Effector CD4-positive, alpha-beta T cell (primary cell): ENCODE measurements around the gene GPRC5D.

Source experiments
- DNase-seq: peaks from one replicate; pipeline ENCODE4 v3.0.0-alpha.2; 2020

GPRC5D gene

DNA sequence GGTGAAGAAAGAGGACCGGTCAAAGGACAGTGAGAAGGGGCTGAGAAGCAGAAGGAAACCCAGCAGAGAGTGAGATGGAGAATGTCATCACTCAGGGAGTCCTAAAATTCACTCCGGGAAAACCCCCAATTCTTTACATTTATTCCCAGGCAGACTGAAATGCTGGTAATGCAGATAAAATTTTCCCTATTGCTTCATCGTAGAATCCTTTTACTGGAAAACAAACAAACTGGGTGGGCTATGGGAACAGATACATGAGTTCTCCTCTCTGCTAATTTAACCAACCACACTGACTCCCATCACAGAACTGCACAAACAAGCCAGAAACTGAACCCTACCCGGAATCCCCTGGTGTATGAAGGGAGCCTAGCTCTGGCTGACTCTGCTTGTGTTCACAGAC is 27.2 kb upstream of the GPRC5D start:
- DNase-seq = no peak

DNA sequence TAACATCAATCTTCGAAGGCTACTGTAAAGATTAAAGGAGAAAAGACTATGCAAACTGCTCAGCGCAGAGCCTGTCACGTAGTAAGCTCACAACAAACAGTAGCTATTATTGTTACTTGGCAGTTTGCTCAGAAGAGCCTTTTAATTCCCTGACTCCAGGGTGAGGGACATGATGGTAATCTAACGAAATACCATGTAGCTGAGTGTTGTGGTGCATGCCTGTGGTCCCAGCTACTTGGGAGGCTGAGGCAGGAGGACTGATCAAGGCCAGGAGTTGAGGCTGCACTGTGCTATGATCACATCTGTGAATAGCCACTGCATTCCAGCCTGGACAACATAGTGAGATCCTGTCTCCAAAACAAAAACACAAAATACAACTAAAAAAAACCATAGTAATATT is 25.3 kb upstream of the GPRC5D start:
- no peak for DNase-seq

DNA sequence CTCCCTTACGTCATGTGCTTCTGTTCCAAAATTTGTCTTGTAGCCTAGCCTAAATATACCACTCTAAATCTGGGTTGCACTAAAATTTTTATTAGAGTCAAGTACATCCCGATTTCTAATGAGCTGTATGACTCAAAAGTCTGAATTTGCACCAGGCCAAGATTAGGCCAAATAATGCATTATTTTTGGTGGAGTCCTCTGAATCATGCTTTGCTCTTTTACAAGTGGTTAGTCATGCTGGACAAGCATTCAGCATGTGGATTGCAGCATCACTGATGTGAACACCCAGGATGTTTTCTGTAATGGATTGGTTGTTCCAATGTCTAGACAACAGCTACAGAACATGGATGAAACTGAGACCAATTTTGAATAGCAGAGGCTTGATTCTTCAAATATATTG is 24.4 kb upstream of the GPRC5D start:
- DNase-seq = no peak

DNA sequence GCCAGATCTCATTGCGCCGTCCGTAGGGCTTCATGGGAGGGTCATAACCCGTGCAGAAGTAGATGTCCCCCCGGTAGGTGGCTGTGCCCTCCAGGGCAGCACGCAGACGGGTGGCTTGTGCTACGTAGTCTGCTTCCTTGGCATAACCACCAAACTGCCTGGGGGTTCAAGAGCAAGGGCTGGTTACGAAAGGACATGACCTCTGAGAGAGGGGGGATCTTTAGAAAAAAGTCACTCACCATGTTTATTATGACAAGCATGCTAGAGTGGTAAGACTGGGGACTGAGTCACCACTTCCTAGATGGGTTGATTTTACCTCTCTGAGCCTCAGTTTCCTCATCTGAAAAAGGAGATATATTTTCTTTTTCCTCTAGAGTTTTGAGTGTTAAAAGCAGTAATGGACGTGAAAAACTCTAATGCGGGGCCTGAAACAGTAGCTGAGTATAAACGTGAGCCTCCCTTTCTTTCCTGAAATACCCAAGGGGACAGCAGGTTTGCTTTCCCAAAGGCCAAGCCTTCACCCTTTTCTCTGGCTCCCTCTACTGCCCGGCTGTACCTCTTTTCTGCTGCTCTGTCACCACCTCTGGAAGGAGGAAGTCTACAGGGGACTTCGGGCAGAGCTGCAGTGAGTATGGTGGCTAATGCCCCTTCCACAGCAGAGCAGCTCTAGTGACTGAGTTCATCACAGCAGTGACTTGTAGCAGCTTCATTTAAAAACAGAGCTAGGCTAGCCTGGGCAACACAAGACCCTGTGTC is 23.5 kb upstream of the GPRC5D start:
- no peak for DNase-seq

DNA sequence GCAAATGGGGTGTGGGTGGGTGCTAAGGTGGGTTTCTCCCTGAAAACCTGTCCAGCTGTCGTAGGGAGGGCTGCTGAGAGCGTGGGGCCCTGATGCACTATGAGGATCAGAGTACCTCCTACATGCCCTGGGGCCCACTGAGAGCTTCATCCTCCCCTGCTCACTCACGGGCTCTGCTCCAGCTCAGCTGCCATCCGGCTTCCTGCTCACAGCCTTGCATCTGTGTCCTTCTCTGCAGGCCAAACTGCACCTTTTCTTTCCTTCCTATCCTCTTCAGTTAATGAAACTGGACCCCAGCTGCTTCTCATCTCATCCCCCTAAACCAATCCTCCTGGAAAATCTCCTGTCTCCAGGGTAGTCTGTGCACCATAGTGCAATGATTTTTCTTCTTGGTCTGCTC is 22.2 kb upstream of the GPRC5D start:
- no peak for DNase-seq

DNA sequence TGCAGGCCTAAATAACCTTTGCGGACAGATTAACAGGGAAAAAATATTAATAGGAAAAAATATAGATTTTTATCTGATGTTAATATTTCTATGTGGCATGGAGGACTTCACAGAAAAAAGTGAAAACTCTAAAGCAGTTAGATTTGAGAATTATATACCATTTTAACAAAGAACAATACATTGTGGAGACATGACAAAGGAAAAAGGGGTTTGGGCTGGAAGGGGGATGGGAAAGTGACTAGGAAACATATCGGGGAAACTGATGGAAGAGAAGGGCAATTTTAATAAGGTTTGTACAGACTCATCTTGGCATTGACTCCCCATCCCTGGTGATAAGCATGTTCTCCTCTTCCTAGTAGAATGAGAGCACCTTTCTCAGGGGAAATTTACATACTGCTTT is 21.0 kb upstream of the GPRC5D start:
- DNase-seq = no peak

DNA sequence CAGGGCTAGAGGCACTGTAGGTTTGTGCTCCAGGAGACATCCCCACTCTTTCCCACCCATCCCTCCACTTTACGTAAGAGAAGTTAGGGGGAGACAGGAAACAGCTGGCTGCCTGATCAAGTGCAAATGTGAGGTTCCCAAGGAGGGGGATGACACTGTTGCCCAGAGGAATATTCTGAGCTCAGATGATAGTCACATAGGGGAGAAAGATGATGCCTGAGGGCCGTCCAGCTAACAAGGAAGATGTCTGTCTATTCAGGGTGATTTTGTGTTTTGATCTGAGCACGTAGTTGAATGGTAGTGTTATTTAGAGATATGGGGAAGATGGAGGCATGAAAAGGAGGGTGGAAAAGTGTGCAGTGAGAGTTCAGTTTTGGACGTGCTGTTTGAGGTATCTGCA is 13.9 kb upstream of the GPRC5D start:
- no peak for DNase-seq

DNA sequence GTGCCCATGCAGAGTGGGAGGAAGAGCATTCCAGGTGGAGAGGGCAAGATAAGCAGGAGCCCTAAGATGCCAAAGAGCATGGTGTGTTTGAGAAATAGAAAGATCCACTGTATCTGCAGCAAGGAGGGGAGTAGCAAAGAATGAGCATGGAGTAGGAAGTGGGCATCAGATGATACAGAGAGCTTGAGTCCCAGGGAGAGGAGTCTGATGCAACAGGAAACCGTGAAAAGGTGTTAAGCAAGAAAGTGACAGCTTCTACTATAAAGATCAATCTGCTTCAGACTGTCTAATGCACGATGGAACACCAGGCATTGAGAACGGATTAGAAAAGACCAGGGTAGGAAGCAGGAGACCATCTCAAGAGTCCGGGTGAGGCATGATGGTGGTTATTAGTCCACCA is 12.3 kb upstream of the GPRC5D start:
- no peak for DNase-seq

DNA sequence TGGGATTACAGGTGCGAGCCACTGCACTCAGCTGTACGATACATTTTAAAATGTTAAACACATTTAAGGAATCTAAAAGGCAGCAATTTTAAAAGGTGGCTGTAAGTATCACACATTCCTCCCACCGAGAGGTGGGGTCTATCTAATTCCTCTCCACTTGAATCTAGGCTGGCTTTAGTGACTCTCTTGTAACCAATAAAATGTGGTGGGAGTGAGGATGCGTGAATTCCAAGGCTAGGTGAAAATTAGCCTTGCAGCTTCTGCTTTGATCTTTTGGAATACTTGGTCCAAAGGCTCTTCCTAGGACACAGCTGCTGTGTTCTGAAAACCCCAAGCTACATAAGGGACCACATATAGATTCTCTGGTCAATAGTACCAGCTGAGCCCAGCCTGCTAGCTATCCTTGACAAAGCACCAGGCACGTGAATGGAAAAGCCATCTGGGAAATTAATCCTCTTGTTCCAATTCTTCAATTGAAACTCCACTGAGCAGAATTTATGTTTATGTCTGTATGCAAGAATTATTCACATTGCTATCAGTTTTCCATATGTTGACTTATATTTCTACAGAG is 8.8 kb upstream of the GPRC5D start:
- no peak for DNase-seq

DNA sequence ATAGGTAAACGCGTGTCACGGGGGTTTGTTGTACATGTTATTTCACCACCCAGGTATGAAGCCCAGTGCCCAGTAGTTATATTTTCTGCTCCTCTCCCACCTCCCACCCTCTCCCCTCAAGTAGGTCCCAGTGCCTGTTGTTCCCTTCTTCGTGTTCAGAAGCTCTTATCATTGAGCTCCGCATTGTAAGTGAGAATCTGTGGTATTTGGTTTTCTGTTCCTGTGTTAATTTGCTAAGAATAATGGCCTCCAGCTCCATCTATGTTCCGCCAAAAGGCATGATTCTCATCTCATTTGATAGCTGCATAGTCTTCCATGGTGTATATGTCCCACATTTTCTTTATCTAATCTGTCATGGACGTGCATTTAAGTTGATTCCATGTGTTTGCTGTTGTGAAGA is 6.9 kb upstream of the GPRC5D start:
- DNase-seq = no peak

DNA sequence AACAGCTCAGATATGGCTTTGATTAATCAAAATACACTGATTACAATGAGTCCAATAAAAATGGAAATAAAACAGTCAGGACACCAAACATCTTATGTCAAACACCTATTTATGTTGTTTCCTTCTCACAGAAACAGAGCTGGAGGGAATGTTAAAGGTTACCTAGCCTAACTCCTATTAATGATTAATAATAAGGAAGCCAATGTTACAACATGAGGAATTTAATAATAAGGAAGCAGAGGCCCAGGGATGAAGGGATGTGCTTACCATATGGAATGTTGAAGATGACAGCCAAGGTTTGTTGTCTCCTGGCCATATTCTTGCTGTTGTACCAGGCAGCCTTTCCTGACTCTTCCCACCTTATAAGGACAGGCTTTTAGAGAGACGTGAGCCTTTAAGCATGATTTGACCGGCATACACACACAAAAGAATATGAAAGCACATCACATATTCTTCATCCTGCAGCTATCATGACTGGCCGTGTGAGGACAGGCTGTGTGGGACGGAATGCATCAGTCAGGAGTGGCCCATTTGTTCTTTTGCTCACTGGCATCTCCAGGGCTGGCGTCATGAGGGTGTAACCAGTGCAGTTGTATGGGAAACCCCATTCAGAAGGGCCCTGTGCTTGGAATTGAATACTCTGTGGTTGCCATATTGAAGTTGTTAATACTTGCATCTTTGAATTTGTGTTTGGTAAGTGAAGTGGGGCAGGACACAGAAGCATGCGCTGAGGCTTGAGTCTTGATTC is 3.1 kb upstream of the GPRC5D start:
- no peak for DNase-seq

DNA sequence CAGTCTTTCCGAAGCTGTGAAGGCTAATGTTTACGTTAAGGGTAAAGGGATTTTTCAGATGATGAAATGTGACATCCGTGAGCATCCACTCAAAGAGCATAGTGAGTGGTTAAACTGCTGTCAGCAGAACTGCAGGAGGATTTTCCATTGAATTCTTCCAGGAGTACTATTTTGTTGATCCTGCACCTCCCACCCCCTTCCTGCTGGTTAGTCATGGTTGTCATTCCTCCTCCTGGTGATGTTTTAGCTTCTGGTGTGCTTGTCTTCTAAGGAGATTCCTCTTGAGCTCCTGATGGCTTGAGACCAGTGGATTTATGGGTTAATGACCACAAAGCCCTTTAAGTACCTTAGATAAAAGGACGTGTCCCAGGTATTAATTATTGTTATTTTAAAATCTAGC is 2.4 kb upstream of the GPRC5D start:
- DNase-seq = no peak

DNA sequence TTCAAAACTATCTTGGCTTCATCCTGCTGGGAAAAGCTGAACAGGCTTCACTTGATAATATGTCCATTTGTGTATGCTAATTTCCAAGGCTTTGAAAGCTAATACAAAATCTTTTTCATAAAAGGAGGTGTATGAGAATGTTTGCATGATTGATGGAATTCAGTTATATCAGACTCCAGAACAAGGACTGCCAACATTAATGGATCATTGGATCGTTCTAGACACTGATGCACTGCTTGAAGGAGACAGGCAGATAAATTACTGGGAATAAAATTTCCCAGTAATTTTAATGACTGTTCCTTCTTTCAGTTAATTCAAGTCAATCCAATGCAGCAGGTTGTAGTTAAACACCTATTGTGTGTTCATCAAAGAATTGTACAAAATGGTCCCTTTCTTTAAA is 466 bp downstream of the GPRC5D start:
- no peak for DNase-seq

DNA sequence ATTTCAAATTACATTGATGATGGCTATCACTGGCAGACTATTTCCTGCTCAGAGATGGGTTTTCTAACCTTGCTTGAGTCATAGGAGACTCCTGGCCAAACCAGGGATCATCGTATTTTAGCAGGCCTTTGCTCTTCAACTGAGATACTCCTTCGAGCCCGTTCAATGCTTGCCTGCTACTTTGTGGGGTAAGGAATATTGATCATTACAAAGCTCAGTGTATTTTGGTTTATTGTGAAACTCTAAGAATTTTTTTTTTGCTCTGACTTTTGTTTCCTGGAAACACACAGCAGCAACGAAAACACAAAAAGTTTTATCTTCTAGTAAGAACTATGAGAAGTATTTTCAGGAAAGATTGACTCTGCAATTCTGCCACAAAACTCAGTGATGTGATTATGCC is 4.1 kb downstream of the GPRC5D start:
- DNase-seq = no peak

DNA sequence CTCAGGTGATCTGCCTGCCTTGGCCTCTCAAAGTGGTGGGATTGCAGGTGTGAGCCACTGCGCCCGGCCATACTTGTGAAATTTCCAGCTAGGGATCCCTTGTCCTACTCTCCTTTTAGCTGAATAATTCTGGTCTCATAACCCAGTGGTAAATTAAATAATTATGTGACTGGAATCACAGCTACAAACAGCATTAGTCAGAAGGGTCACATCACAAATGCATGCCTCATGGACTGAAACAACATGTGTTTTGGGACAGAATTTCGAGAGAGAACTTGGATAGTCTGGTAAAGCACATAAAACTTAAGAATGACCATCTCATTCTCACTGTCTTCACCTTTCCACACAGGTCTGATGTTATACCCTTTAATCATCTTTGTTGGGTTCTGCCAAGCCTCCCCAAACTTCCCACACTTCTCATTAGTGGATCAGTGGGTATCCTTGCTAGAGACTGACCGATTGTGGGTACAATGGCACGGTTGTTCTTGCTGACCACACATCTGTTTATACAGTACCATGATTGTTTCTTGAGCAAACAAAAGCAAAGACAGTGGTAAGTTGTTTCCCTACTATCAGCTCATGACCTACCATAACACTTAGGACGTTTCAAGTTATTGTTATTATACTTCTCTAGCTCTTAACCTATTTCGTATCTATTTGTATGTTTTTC is 5.1 kb downstream of the GPRC5D start:
- no peak for DNase-seq

DNA sequence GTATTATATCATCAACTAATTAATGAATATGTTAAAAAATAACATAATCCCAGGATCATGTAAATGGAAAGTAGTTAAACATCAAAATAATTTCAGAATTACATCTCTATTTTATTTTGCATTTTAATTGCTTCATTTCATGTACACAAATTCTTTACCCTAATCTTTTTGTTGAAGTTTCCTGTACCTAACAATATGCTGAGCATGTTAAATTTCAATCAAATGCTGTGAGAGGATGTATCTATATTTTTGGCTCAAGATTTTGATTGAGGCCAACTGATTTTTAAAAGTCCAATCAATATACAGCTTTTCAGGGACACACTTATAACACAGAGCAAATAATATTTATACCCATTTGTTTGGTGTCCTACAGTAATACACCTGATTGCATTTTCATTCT is 6.4 kb downstream of the GPRC5D start:
- DNase-seq = no peak

DNA sequence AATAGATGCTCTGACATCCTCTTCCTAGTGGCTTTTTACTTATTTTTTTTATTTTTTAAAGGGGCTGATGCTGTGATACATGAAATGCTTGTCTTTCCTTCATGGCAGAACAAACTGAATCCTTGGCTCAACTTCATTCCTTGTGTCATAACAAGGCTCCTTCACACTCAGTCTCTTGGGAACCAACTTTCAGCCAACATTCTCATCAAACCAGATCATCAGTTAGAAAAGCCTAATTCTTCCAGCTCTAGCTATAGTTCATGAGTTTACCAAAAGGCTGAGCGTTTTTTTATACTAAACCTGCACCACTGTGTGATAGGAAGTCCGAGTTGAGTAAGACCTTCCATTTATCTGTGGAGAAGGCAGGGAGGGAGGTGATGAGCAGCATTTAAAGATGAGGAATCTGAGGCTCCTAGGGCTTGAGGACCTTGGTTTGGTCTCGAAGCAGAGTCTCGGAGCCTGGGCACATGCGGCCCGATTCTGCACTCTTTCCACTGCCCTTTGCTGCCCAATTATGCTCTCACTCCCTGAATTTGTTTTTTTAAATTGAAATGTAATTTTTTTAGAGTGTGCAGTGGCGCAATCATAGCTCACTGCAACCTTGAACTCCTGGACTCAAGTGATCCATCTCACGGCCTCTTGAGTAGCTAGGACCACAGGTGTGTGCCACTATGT is 8.2 kb downstream of the GPRC5D start:
- no peak for DNase-seq

DNA sequence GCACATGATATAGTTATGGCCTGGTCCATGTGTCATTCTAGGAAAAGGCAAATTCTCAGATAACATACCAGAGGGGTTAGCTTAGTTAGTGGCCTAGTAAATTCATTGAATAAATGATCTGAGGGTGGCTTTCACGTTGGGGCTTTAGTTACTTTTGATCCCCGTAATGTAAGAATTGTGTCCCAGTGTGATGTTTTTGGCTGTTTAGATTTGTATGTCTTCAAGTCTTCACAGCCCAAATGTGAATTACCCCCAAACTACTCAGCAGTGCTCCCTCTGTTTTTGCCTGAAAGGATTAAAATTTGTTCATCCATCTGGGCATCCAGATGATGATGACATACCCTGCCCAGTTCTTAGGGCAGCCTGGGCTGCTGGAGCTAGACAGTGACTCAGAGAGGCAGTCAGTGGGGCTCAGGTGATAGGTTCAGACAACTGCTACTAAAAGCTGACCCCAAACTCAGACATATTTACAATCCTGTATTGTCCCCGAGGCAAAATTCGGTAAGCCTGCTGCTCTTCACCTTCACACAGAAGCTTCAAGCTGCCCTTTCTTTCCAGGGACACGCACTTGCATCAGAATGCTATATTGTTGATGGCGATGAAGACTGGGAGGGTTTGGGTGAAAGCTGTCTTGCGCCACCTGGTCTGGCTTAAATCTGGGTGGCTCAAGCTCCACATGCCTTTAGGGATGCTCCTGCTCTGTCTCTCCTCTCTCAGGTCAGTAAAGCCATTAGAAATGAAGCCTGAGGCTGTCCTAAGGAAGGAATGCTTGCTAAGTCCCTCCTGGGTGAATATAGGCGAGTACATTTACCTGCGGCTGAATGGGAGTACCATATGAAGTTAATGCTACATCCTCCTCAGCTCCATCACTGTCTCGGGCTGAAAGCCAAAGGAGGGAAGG is 10.3 kb downstream of the GPRC5D start:
- DNase-seq = no peak

DNA sequence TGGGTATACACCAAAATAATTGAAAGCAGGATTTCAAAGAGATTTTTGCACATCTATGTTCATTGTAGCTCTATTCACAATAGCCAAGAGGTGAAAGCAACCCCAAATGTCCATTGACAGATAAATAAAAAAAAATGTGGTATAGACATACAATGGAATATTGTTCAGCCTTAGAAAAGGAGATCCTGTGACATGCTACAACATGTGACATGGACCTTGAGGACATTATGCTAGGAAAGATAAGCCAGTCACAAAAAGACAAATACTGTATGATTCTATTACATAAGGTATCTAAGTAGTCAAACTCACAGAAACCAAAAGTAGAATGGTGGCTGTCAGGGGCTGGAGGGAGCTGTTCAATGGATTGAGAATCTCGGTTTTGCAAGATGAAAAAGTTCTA is 12.1 kb downstream of the GPRC5D start:
- no peak for DNase-seq

DNA sequence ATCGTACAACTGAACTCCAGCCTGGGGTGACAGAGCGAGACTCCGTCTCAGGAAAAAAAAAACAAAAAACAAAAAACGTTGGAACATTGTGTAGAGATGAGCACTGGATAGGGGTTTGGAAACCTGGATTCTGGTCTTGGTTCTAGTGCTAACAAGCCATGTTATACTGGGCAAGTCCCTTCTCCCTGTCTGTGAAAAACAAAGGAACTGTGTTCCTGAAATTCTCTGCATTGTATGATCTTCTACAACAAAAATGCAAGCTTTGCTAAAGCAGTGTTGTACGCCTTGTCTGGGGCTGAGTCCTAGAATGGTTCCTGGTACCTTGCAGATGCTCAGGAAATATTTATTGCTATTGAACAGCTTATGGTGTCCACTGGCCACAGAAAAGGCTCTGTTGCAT is 13.4 kb downstream of the GPRC5D start:
- DNase-seq = no peak

DNA sequence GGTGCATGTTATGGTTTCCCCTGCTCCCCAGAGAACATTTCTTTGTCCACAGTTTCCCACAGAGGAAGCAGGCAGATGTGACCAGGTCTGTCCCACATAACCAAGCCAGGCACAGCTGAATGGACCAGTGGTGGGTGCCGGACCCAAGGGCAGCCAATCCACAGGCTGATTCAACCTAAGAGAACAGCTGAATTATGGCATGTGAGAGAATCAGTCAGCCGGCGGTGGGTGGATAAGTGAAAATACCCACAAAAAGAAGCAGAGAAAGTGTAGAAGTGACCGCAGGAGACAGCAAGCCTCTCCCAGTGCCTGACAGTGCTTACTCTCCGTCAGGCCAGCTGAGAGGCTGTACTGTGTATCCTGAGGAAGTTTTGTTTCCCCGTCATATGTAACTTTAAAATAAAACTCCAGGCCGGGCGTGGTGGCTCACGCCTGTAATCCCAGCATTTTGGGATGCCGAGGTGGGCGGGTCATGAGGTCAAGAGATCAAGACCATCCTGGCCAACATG is 14.9 kb downstream of the GPRC5D start:
- no peak for DNase-seq

DNA sequence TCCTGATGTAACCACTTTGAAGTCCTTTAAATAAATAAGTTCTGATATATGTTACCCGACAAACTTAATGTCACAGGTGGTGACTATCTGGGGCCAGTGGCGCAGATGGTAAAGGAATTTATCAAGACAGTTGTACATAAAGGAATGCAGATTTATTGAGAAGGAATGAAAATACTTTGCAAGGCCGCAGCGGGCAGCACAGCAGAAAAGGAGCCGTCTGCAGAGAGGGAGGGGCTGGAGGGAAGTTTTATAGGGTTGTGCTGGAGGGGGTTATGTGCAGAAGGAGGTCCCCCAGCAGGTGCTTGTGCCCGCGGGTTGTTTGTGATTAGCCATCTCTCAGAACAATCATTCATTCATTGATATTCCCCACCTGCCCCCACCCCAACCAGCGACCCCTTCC is 17.4 kb downstream of the GPRC5D start:
- no peak for DNase-seq
